GM23248 (cell line): ENCODE results near the gene GUCA2A.

ENCODE experiments used
- EZH2 ChIP-seq: fragments of 200-600 bp; sonication (generic); IDR thresholded peaks from 2 replicates; pipeline ENCODE4 v1.6.1; 2018; ENCODE audit warnings: antibody characterized with exemption, mild to moderate bottlenecking; ENCODE audit not compliant: insufficient read depth, poor library complexity, severe bottlenecking
- EZH2phosphoT487 ChIP-seq: fragments of 200-600 bp; sonication (generic); IDR thresholded peaks from 2 replicates; pipeline ENCODE4 v1.6.1; 2018; ENCODE audit warnings: antibody characterized with exemption, moderate library complexity, mild to moderate bottlenecking, low read depth; ENCODE audit not compliant: insufficient read depth

DNA sequence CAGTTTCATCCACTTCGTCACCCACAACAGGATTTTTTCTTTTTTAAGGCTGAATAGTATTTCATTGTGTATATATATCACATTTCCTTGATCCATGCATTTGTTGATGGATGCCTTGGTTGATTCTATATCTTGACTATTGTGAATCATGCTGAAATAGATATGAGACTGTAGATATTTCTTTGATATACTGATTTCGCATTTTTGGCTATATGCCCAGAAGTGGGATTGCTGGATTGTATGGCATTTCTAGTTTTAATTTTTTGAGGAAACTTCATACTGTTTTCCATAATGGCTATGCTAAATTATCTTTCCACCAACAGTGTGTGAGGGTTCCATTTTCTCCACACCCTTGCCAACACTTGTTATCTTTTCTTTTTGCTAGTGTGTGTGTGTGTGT, 6.4 kb downstream of the GUCA2A start:
- TF ChIP-seq EZH2 (no peak), EZH2phosphoT487 (no peak)
